ENCODE results near the gene IRS1. TPM values are rescaled to one million over a fixed set of nuclear protein-coding genes. Genes with fewer than 3 reads are reported as not detected.

Gene IRS1
- total RNA-seq, 1 donor from 2014 or later: 3.2 TPM

- ATAC-seq (ENCODE audit: low read depth) (no peak), DNase-seq (no peak)
- H3K27ac Mint-ChIP-seq: peak overlapping the region; percentile 97
- H3K4me1 Mint-ChIP-seq: peaks cover 88% of the 10 kb centered on the region
- no peaks in the 10 kb centered on the region for H3K9me3 Mint-ChIP-seq
- no peak for TF ChIP-seq CTCF (IDR thresholded peaks at IDR 0.05)
- no peaks in the 10 kb centered on the region for H3K27me3 Mint-ChIP-seq
- ChIA-PET CTCF (interaction anchor here (1.1 kb wide), 1 partner anchor 148 kb away, joined by 3 read pairs; no protein-coding TSS in a partner anchor), POLR2A (interaction anchor here (0.5 to 1.6 kb wide), 3 partner anchors 38 to 1837 kb away, joined by 3 to 8 read pairs (median 5); partner anchors contain the start of gene IRS1)
- H3K36me3 Mint-ChIP-seq (ENCODE audit: low read depth): peaks cover 41% of the 10 kb centered on the region
- H3K4me3 Mint-ChIP-seq: peak overlapping the region; percentile 90
- intact Hi-C loops (cut with micrococcal nuclease): loop anchor here (5.0 to 10.0 kb wide), 2 partner anchors 634 to 1893 kb away; partner anchors contain the start of gene AGFG1
Observed at GRCh38 chr2:226837787-226838603, 38.4 kb upstream of the IRS1 start.

- Mint-ChIP-seq H3K4me3 (peak overlapping the region; percentile 90), H3K27ac (peak overlapping the region; percentile 97), H3K36me3 (ENCODE audit: low read depth) (peaks cover 38% of the 10 kb centered on the region), H3K4me1 (peaks cover 82% of the 10 kb centered on the region), H3K9me3 (no peaks in the 10 kb centered on the region), H3K27me3 (no peaks in the 10 kb centered on the region)
- CTCF ChIA-PET: interaction anchor here (1.1 kb wide), 1 partner anchor 148 kb away, joined by 3 read pairs; no protein-coding TSS in a partner anchor
- DNase-seq (no peak), ATAC-seq (ENCODE audit: low read depth) (no peak)
- POLR2A ChIA-PET: interaction anchor here (1.3 to 2.7 kb wide), 3 partner anchors 37 to 64 kb away, joined by 5 to 34 read pairs (median 15); partner anchors contain the start of gene IRS1
- intact Hi-C loops (cut with micrococcal nuclease): loop anchor here (5.0 to 10.0 kb wide), 2 partner anchors 635 to 1893 kb away; partner anchors contain the start of gene AGFG1
- TF ChIP-seq CTCF (IDR thresholded peaks at IDR 0.05): no peak
Observed at GRCh38 chr2:226837334-226837733, 37.7 kb upstream of the IRS1 start.

- DNase-seq (no peak), ATAC-seq (ENCODE audit: low read depth) (peak; percentile 0)
- H3K27me3 Mint-ChIP-seq: no peaks in the 10 kb centered on the region
- CTCF ChIA-PET: interaction anchor here (1.0 to 1.8 kb wide), 3 partner anchors 37 to 70 kb away, joined by 4 to 10 read pairs (median 5); partner anchors contain the start of gene IRS1
- peaks cover 74% of the 10 kb centered on the region for H3K4me1 Mint-ChIP-seq
- TF ChIP-seq CTCF (IDR thresholded peaks at IDR 0.05): no peak
- no peaks in the 10 kb centered on the region for H3K9me3 Mint-ChIP-seq
- POLR2A ChIA-PET: interaction anchor here (0.9 to 2.7 kb wide), 20 partner anchors 7 to 148 kb away, joined by 3 to 35 read pairs (median 8); partner anchors contain the start of gene IRS1
- intact Hi-C loops (cut with micrococcal nuclease): loop anchor here (1.0 to 10.0 kb wide), 6 partner anchors 35 to 1892 kb away; partner anchors contain the start of gene AGFG1
- peak overlapping the region; percentile 97 for H3K27ac Mint-ChIP-seq
- H3K4me3 Mint-ChIP-seq: peak overlapping the region; percentile 90
- peaks cover 38% of the 10 kb centered on the region for H3K36me3 Mint-ChIP-seq (ENCODE audit: low read depth)
Observed at GRCh38 chr2:226836548-226836885, 36.9 kb upstream of the IRS1 start.

- peak within 1 kb of the TSS; percentile 97 for H3K27ac Mint-ChIP-seq
- TF ChIP-seq CTCF (IDR thresholded peaks at IDR 0.05): no peak
- intact Hi-C loops (cut with micrococcal nuclease): loop anchor here (1.0 to 10.0 kb wide), 10 partner anchors 35 to 1891 kb away; partner anchors contain the start of genes AGFG1, COL4A3, COL4A4 and MFF
- H3K4me3 Mint-ChIP-seq: peak within 1 kb of the TSS; percentile 90
- no peaks in the 10 kb centered on the region for H3K9me3 Mint-ChIP-seq
- POLR2A ChIA-PET: interaction anchor here (0.9 to 2.7 kb wide), 24 partner anchors 8 to 160 kb away, joined by 3 to 35 read pairs (median 6); partner anchors contain the start of gene IRS1
- CTCF ChIA-PET: interaction anchor here (0.9 to 2.4 kb wide), 7 partner anchors 14 to 149 kb away, joined by 3 to 10 read pairs (median 5); partner anchors contain the start of gene IRS1
- H3K27me3 Mint-ChIP-seq: no peaks in the 10 kb centered on the region
- H3K4me1 Mint-ChIP-seq: peaks cover 69% of the 10 kb centered on the region
- peak; percentile 86 for ATAC-seq (ENCODE audit: low read depth)
- H3K36me3 Mint-ChIP-seq (ENCODE audit: low read depth): peaks cover 37% of the 10 kb centered on the region
- peak; percentile 93 for DNase-seq
Observed at GRCh38 chr2:226835796-226836547, 36.4 kb upstream of the IRS1 start, which contains the start of gene RHBDD1. Gene RHBDD1 (plus strand): TSS chr2:226836054. CDS start chr2:226864694, 28,640 bp downstream.
